NCI-H345 (cell line): ENCODE measurements around the gene LONRF3.

Experiments
- DNase-seq: peaks from one replicate; lab custom pipeline; 2025; lab: John Stamatoyannopoulos, UW

LONRF3 gene

DNA sequence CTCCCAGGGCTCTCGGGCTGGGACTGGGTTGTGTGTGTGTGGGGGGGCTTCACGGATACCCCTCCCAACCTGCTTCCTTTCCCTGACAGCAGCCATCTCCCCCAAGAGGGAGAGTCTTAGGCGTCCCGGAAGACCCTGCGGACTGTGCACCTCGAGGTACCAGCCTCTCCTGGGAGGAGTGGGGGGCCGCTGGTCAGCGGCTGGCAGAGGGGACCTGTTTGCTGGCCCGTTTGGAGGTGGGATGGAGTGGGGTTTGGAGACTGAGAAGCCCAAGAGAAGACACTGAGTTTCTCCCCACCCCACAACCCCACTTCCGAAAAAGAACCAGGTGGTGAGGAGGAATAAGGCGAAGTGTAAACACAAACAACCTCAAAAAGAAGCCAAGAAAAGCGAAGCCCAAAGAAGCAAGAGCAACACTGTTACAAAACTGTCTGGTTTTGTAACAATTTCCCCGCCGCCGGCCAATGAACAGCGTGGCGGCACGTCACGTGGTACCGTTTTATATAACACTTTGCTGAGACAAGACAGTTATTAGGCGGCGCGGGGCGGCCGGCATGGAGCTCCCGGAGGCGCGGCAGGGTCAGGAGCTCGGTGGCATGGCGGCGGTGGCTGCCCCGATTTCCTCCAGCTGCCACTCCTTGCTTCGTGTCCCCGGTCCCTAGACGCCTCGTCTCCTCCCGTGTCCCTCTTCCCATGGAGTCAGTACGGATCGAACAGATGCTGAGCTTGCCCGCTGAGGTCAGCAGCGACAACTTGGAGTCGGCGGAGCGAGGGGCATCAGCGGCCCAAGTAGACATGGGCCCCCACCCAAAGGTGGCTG, at the start of gene LONRF3:
LONRF3 (plus strand) TSS at position 531 of the 820 bp plus-strand sequence; CDS start at position 694, 163 bp downstream.
- DNase-seq: peak; percentile 33

GRCh38 chrX:118928151-118928550, 46.3 kb upstream of the LONRF3 start:
- DNase-seq: no peak

DNA sequence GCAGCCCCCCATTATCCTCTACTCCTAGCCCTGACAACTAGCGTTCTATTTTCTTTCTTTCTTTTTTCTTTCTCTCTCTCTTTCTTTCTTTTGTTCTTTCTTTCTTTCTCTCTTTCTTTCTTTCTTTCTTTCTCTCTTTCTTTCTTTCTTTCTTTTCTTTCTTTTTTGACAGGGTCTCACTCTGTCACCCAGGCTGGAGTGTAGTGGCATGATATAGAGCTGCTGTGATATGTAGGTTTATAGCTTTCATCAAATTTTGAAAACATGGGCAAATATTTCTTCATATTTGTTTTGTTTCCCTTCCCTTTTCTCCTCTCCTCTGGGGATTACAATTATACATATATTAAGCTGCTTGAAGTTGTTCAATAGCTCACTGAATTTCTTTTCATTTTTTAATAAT, 39.1 kb upstream of the LONRF3 start:
- DNase-seq: no peak

DNA sequence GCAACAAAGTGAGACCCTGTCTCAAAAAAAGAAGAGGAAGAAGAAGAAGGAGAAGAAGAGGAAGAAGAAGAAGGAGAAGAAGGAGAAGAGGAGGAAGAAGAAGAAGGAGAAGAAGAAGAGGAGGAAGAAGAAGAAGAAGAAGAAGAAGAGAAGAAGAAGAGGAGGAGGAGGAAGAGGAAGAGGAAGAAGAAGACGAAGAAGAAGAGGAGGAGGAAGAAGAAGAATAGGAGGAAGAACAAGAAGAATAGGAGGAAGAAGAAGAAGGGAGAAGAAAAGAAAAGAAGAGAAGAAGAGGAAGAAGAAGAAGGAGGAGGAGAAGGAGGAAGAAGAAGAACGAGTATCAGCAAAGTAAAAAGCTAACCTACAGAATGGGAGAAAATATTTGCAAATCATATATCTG, 33.3 kb upstream of the LONRF3 start:
- DNase-seq: no peak

GRCh38 chrX:118943102-118943501, 31.3 kb upstream of the LONRF3 start:
- DNase-seq: no peak

DNA sequence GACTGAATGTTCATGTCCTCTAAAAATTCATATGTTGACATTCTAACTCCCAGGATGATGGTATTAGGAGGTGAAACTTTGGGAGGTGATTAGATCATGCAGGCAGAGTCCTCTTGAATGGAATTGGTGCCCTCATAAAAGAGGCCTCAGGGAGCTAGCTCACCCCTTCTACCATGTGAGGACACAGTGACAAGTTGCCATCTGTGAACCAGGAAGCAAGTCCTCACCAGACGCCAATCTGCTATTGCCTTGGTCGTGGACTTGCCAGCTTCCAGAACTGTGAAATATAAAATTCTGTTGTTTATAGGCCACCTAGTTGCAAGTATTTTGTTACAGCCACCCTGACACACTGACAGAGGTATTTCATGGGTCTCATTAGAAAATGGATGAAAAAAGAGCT, 28.5 kb upstream of the LONRF3 start:
- DNase-seq: no peak

- no peak for DNase-seq
Observed at GRCh38 chrX:118948270-118948669, 26.1 kb upstream of the LONRF3 start.

GRCh38 chrX:118961866-118962560, 12.4 kb upstream of the LONRF3 start:
- DNase-seq: no peak

DNA sequence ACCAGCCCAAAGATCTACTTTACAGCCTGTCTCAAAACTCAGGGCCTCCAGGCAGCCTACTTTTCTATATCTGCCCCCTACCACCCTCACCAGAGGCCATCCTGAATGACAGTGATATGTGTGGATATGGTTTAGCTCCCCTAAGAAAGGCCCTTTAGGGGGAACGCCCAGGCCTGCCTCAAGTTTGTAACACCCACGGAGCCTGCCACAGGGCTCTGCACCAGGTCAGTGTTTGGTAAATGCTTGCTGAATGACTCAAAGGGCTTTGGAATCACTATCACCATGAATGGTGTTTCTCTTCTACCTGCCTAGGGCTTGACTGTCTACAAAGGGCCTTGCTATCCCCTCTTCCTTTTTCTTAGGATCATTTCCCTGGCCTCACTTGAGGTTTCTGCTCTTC, 11.3 kb upstream of the LONRF3 start:
- DNase-seq: no peak

- no peak for DNase-seq
Observed at GRCh38 chrX:118964252-118964651, 10.2 kb upstream of the LONRF3 start.

DNA sequence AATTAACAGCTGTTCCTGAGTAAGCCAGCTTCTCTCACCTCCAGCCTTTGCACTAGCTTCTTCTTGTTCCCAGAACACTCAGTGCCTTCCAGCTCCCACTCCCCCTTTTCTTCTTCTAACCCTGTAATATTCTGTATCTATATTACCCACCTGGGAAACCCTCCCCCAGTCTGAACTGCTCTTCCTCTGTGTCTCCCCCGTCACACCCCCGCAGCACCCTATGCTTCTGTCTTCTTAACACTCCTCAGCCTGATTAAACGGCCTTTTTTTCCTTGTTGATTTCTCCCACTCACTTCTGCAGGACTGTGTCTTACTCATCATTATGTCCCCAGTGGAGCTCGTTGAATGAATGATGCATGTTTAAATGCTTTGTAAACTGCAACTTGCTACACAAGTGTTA, 9.0 kb upstream of the LONRF3 start:
- no peak for DNase-seq

- DNase-seq: no peak
Observed at GRCh38 chrX:118968031-118968430, 6.4 kb upstream of the LONRF3 start.

DNA sequence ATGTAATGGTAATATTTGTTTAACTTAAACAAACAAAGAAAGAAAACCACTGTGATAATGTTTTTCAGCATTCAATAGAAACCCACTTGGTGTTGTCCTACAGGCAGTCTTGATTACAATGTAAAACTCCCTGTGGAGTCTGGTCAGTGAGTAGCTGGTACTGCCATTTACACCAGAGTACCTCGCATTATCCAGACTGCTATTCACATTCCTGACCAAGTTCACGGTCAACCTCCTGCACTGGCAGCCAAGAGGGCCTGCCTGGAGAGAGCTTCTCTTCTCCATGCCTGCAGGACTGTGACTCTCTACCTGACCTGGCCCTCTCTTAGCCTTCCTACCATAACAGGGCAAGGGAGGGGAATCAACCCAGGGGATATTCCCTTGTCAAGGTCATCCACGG, 2.9 kb upstream of the LONRF3 start:
- peak; percentile 66 for DNase-seq

DNA sequence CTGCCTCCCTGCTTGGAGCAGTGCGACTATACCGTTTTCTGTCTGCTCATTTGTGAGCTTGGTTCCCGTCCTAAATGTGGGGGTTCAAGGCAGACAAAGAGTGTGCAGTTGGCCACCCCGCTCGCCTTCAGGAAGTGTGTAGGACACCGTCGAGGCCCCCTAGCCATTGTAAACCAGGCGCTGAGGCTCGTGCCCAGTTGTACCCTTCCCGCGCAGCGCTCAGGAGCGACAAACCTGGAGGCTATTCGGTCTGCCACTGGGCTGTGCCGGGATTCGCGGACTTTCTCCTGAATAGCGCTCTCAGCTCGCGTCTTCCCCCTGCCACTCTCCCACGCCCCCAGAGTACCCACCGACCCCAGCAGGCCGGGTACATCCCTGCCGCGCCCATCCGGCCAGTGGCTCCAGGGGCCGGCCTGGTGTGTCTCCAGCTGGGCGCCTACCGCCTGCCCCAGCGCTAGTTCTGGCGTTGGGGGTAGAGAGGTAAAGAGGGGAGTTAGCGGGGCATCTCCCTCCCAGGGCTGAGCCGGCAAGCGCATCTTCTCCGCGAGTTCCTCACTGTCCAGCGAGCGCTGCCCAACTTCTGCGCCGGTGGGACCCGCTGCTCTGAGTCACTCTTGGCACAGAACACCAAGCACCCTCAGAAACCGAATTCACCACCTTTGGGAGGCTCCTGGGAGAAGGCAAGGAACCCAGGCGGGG, 880 bp upstream of the LONRF3 start:
- DNase-seq: no peak

GRCh38 chrX:118974908-118975671, 672 bp downstream of the LONRF3 start:
- peak; percentile 36 for DNase-seq

DNA sequence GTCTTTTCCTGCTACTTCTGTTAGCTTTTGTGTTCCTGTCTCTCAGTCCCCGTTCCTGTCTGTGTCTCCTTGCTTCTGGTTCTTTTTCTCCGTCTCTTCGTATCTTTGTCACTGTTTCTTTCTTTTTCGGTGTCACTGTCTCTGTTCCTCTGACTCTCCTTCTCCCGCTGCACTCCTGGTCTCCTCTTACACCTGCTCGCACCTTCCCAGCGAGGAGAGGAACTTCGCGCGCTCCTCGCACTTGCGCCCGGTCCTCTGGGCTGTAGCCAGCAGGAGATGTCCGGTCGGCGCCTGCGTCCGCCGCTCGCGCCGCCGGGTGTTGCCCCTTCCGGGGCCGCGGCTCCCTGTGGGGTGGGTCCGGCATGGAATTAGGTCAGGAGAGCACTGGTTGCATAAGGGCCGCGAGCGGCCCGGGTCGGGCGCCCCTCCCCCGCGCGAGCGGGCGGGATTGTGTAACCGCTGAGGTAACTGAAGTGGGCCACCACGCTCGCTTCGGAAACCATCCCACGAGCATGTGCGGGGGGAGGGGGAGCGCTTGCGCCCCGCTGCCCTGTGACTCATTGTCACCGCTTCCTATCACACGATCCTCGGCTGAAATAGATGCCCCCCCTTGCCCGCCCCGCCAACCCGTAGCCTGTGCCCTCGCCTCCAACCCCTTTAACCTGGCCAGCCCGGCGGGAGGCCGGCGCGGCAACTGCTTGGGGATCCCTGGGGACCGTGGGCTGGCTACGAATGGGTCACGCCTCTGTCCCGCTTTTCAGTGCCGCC, 1.6 kb downstream of the LONRF3 start:
- DNase-seq: peak; percentile 36

- peak; percentile 41 for DNase-seq
Observed at GRCh38 chrX:118976599-118977340, 2.4 kb downstream of the LONRF3 start.

GRCh38 chrX:118977424-118977823, 3.0 kb downstream of the LONRF3 start:
- no peak for DNase-seq

DNA sequence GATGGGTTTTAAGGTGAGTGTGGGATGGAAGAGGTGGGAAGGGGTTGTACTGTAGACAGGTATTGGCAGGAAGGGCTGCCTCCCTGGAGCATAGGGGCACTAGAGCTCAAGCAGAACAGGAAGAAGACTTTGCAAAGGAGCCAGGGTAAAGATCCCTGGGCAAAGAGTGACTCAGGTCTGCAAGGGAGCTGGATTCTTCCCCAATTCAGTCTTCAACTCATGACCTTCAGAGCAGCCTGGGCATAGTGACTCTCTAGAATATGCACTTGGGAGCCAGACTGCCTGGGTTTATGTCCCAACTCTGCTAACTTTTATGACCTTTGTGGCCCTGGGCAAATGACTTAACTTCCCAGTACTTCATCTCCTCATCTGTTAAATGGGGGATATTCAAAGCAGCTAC, 4.0 kb downstream of the LONRF3 start:
- no peak for DNase-seq

GRCh38 chrX:118980761-118981160, 6.3 kb downstream of the LONRF3 start:
- no peak for DNase-seq

DNA sequence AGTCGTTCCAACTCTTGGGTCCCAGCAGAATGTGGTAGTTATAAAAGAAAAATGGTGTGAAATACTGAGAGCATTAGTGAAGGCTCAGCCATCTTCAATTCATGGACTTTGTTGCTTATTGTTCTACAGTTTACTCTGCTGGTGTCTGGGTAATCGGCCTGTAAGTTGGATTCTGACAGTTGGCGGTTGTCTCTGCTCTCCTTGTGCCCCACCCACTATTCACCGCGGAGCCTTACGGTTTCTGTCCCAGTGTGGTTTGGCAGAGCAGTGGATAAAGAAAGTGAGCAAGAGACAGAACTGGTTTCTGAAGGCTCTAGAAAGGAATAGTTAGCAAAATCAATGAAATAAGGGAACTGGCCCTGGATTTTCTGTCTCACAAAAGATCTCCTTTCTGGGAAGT, 9.1 kb downstream of the LONRF3 start:
- no peak for DNase-seq
